Stimulated activated CD4-positive, alpha-beta T cell treated with anti-CD3 and anti-CD28 coated beads, Interleukin-12 subunit alpha, Interleukin-12 subunit beta, amount 100 ng/mL, for 48 hours (primary cell): ENCODE results near the gene HUNK.
"Not testable (repeated sequence)": the region's sequence is repeated elsewhere in the genome, so short reads cannot be mapped to it uniquely, and the experiment has no call there.

Experiments
- DNase-seq, 3 donors: peaks; one replicate each; pipeline ENCODE4 v3.0.0-alpha.2; 2020; ENCODE audit warnings: low read depth in 2 of 3, low spot score in 1 of 3

The HUNK gene

DNA sequence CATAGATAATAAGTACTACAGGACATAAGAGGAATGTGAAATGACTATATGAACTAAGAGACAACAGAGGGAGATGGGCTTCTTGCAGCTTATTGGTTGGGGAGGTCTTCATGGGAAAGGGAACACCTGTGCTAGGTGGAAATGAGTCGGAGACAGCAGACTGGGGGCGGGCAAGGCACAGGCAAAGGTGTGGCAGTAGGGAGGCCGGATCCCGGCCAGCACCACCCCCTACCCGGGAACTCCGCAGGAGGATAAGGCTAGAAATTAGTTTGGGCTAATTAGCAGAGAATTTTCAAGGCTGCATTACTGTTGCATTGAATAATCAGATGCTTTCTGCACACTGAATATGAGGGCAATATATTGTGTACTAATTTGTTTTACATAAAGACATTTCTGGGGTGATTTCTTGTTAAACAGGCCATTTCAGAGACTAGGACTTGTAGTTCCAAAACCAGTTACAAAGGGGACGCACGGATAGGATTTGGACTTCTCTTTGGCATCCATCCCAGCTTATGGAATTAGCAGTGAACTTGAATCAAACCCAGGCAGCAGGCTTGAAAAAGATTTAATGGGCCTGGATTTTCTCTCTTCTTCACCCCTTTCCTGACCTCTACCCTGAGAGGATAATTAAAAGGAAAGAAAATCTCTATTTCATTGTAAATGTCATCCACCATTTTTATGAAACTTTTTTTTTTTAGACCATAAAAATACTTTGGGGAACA lies 2.2 kb upstream of the HUNK start:
- no peak for DNase-seq

GRCh38 chr21:31871371-31871770 lies 1.4 kb upstream of the HUNK start:
- not testable (repeated sequence) for DNase-seq

DNA sequence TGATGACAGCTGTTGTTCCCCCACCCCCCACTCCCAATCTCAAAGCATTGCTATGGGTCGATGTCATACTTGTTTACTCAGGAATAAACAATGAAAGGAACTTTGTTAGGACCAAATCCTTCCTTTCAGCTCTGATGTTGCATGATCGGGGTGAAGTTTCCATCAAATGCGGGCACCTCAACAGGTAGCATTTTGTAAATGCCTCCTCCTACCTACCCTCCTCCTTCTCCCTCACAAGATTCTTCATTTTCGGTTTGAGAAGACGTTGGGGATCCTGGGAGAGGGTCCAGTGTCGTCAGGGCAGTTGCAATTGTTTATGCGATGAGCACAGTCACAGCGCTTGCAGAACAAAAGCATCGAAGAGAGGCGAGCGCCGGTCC lies 758 bp upstream of the HUNK start:
- DNase-seq = no peak

DNA sequence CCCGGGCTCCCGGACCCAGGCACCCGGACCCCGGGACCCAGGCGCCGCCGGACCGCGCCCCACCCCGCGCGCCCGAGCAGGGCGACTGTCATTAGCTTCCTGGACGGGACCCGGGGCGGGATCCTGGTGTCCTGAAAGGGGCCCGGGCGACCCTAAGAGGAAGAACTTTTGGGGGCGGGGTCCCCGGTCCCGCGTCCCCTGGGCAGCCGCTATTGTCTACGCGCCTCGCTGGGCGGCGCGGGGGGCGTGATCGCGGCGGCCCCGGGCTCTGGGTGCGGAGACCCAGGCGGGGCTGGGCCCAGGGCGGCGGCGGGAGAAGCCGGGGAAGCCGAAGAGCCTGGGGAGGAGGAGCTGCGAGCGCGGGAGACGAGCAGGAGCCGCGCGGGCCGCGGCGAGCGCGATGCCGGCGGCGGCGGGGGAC lies 465 bp downstream of the HUNK start:
- DNase-seq = peak in 1 of 3 donors; percentile 2

DNA sequence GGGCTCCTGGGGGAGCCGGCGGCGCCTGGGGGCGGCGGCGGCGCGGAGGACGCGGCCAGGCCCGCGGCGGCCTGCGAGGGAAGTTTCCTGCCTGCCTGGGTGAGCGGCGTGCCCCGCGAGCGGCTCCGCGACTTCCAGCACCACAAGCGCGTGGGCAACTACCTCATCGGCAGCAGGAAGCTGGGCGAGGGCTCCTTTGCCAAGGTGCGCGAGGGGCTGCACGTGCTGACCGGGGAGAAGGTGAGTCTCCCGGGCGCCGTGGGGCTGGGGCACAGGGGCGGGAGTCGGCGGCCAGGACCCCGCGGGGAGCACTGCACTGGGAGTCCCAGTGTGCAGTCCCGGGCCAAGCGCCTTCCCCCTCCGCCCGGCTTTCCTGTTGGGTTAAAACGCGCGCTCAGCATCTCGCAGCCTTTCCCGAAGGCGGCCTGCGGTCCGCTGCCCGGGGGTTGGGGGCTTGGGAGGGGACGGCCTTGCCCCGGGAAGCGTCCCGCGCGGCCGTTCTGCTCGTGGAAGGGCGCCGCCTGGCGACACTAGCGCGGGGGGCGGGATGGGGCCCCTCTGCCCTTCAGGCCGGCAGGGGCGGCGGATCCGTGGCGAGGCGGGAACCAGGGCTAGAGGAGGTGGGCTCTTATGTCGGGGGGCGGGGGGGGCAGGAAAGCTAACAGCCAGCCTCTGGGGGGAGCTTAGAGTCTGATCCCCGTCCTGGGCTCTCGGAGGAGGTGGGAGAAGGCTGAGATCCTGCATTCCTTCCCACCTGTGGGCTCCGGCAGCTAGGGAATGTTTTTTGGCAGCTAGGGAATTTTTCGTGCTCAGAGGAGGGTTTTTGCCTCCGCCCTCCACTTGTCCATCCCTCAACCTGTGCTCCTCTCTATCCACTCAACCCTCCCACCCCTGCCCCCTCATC lies 1.1 kb downstream of the HUNK start:
- peak in 2 of 3 donors; percentile 33 to 44 for DNase-seq

DNA sequence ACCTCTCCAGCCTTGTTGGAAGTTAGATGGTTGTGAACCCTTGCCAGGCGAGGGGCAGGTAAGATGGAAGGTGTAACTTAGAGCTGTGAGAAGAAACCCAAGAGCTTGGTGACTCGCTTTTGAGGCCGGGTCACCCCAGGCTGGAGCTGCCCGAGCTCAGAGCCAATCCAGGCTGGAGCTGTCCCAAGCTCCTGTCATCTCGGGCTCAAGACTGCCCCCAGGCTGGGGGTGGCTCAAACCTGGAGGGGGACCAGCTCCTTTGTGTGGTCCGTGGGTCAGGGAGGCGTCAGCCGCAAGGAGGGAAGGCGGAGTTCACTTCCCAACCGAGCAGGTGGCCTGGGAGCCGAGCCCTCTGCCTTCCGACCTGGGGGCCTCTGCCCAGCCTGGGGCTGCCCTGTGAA lies 2.0 kb downstream of the HUNK start:
- DNase-seq = no peak

DNA sequence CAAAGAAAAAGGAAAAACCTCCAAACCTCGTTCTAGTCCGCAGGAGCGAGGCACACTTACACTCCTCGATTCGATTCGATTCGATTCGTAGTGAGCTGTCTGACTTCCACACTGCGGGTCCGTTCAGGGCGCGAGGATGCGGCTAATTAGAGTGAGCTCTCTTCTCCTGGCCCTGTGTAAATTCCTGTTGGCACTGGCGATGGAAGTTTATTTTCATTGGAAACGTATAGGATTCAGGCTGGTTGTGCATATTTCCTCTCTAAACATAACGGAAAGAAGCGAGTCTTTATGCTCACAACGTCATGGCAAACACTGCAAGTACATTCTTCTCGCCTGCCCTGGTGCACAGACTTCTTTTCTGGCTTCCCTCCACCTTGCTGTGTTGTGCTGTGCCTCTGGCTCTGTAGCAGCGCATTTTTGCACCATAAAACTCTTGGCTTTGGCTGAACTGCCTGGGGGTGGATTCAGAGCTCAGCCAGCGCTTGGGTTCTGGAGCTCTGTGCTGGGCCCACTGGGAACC lies 2.7 kb downstream of the HUNK start:
- no peak for DNase-seq

GRCh38 chr21:31877463-31877957 lies 4.7 kb downstream of the HUNK start:
- DNase-seq = no peak

DNA sequence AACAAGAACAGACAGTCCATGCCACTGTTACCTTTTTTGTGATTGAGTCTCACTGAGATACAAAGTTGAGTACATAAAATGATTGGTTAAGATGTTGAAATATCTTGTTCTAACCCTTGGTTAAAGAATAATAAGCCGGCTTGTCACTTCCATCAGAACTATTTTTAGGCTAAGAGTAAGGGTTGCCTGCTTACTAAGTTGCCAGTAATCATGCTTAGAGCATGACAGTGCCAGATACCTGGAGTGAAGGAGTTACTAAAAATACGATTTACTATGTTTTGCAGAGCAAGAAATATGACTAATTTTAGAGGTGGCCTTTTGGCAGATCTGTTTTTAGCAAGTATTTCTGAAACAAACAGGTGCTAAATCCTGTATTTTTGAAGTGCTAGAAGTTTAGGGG lies 6.0 kb downstream of the HUNK start:
- no peak for DNase-seq

GRCh38 chr21:31879241-31879650 lies 6.4 kb downstream of the HUNK start:
- no peak for DNase-seq

DNA sequence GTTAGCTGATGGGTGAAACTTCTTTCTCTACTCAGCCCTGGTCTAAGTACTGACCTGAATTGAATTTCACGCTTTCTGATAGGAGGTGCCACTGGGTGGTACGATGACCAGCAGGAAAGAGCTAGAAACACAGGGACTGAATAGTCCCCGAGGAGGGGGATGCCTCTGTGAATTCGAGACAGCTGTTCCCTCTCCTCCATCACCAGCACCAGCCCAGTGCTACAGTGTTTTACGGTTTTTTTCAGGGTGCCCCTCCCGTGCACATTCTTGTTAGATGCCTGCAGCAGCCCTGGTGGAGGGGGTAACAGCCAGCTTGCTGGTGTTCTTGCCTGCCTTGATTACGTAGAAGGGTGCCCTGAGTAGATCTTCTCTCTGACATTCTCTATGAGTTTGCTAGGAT lies 7.1 kb downstream of the HUNK start:
- DNase-seq = no peak

DNA sequence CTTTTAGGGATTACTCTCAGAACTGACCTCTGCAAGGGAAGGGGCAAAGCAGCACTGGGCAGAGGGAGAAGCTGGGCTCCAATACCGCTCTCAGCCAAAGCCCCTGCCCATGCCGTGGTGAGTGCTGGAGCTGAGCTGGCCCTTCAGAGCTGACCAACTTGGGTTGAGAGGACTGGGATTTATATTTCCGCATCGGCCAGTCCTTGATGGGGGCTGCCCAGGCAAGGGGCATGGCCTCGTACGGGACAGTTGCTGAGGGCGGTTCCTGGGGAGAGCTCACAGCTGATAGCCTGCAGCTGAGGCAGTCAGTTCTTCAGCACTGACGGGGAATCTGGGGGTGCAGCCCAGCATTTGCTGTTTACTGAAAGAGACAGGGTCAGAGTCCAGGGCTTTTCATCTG lies 8.0 kb downstream of the HUNK start:
- no peak for DNase-seq

DNA sequence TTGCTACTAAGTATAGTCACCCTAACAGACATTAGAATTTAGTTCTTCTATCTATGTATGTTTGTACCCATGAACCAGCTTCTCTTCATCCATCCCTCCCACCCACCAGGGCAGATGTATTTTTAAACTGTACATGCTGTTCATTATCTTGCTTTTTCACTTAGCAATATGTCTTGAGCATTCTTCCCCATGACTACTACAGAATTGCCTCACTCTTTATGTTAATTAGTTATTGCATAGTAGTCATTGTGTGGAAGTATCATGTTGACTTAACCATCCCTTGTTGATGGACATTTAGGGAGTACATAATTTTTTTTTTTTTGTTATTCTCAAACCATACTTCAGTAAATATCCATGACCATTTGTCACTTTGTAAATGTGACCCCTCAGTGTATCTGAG lies 9.9 kb downstream of the HUNK start:
- no peak for DNase-seq

- no peak for DNase-seq
Observed at GRCh38 chr21:31885146-31885545, 12.3 kb downstream of the HUNK start.

GRCh38 chr21:31886915-31887314 lies 14.1 kb downstream of the HUNK start:
- DNase-seq = no peak

DNA sequence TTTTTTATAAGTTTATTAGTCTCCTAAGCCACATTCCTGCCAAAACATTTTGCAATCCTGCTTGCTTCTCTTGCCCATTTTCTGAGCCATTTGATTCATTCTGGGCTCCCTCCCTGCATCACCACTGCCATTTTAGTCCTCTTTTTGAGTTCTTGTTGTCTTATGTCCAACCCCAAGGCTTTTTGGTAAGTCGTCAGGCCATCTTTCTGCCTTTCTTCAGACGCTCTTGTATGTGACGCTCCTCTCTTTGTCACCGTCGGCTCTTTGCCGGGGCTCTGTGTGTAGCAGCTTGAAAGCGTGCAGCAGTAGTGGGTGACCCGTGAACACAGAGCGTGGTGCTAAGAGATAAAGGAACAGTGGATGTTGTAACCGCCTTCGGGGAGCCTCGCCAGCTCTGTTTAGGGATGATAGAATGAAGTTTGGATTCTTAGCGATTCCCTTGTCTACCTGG lies 14.6 kb downstream of the HUNK start:
- no peak for DNase-seq

DNA sequence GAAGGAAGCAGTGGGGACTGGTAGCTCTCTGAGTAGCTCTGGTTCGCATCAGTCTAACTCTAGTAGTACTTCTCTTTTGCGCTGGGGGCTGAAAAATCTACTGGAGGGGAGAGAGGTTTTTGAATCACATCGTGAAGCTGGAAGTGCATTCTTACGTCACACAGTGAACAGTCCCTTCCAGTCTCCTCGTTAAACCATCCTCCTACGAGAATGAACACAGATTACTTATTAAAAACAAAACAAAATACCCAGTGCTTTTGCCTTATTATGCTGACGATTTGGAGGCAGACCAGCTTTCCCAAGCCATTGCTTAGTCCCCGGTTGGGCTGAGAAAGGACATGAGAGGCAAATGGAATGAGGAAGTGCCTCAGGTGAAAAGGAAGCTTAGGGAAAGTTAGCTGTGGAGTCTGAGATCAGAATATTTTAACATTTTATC lies 16.1 kb downstream of the HUNK start:
- no peak for DNase-seq

DNA sequence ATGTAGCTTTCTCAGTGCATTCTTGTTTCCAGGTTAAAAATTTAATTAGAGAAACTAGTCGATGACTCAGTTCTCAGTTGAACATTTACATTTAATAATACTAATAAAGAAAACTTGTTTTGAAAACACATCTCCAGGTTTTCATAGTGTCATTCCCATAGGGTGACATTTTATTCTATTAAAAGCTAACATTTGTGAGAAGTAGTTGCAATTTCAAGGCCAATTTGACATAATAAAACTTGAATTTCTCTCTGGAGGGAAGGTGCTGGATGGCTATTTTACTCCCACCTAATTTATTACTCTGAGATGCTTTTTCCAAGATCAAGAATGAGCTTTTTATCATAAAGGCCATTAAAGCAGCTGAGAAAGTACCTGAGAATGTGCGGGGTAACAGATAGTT lies 16.6 kb downstream of the HUNK start:
- no peak for DNase-seq

GRCh38 chr21:31892686-31893085 lies 19.9 kb downstream of the HUNK start:
- DNase-seq = no peak

- DNase-seq = no peak
Observed at GRCh38 chr21:31893851-31894415, 21.1 kb downstream of the HUNK start.

DNA sequence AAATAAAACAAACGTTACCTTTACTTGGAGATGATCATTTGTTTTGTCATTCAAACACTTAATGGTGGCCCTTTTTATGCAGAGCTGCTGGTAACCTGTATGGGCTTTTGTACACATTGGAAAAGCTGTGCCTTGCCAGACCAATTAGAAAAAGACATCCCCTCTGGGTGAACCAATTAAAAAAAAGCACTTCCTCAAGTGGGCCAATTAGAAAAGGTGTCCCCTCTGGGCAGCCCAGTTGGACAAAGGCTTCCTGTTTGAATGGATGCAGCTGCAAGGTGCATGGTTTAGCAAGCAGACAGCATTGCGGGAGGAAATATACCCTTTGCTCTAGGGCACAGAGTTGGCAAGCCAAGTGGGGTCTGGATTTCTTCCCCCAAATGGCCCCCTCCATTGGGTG lies 21.6 kb downstream of the HUNK start:
- DNase-seq = no peak
